T-cell (primary cell): ENCODE data around the gene MIDN. TPM values are rescaled to one million over a fixed set of nuclear protein-coding genes. Genes with fewer than 3 reads are reported as not detected.

Experiments used
- ATAC-seq, 4 experiments: fragments of 200-7000 bp in 3 of 4; fragments of 150-1000 bp in 1 of 4; cut with Tn5 transposase; replicated peaks in 1 of 4; 1 replicate in 3 of 4; 2 replicates in 1 of 4; pipeline ENCODE4 v1.10.0; 2021; ENCODE audit warnings: moderate library complexity in 3 of 4, mild to moderate bottlenecking in 2 of 4, moderate number of reproducible peaks in 1 of 4
- CTCF ChIA-PET, 2 donors: fragments of 300-600 bp; sonication (Branson Sonifier 250); formaldehyde crosslinking; loops; one replicate each; lab custom pipeline; 2022; ENCODE audit warnings: antibody characterized with exemption in 2 of 2; lab: Charles Lee
- POLR2A ChIA-PET, 2 donors: fragments of 300-600 bp; sonication (Branson Sonifier 250); formaldehyde crosslinking; loops; one replicate each; lab custom pipeline; 2022; ENCODE audit warnings: antibody characterized with exemption in 2 of 2; lab: Charles Lee
- DNase-seq, 35 experiments: peaks; one replicate each; pipeline versions ENCODE4 v3.0.0 to v3.0.0-alpha.2; 2013 to 2023
- H3K27ac ChIP-seq: one replicate; pipeline ENCODE4 v1.5.1; 2013; ENCODE audit warnings: low read length
- H3K27me3 ChIP-seq, 2 experiments: replicated peaks in 1 of 2; 1 replicate in 1 of 2; 2 replicates in 1 of 2; pipeline versions ENCODE4 v1.6.1 to v1.7.0; 2013; ENCODE audit warnings: low read length in 1 of 2, mixed read lengths in 1 of 2; ENCODE audit not compliant: control insufficient read depth in 2 of 2, insufficient read depth in 2 of 2; ENCODE audit errors: extremely low read depth in 1 of 2
- H3K36me3 ChIP-seq, 2 donors: 1 replicate in 1 of 2; 2 replicates in 1 of 2; pipeline versions ENCODE4 v1.6.1 to v1.7.0; 2013; ENCODE audit warnings: low read length in 1 of 2; ENCODE audit not compliant: control insufficient read depth in 2 of 2, insufficient read depth in 1 of 2; ENCODE audit errors: extremely low read depth in 1 of 2
- H3K4me1 ChIP-seq, 2 experiments: 1 replicate in 1 of 2; 2 replicates in 1 of 2; pipeline versions ENCODE4 v1.6.1 to v1.7.0; 2013; ENCODE audit warnings: low read length in 2 of 2, mixed read lengths in 1 of 2; ENCODE audit not compliant: insufficient read depth in 2 of 2, control insufficient read depth in 1 of 2; ENCODE audit errors: extremely low read depth in 1 of 2
- H3K4me3 ChIP-seq, 2 donors: 1 replicate in 1 of 2; 2 replicates in 1 of 2; pipeline versions ENCODE4 v1.5.1 to v1.7.0; 2013; ENCODE audit warnings: mild to moderate bottlenecking in 2 of 2, low read length in 1 of 2, moderate library complexity in 1 of 2; ENCODE audit not compliant: control insufficient read depth in 1 of 2; ENCODE audit errors: extremely low read depth in 1 of 2
- H3K9me3 ChIP-seq: 2 replicates; pipeline ENCODE4 v1.7.0; 2013
- H3K27ac Mint-ChIP-seq, 2 donors: one replicate each; pipeline ENCODE4 v1.8.0; 2020 to 2021; ENCODE audit warnings: mild to moderate bottlenecking in 2 of 2, mixed read lengths in 2 of 2
- H3K27me3 Mint-ChIP-seq, 2 donors: one replicate each; pipeline ENCODE4 v1.8.0; 2021 to 2022; ENCODE audit warnings: mixed read lengths in 2 of 2
- H3K36me3 Mint-ChIP-seq: one replicate; pipeline ENCODE4 v1.8.0; 2021; ENCODE audit warnings: mixed read lengths
- H3K4me1 Mint-ChIP-seq, 3 donors: one replicate each; pipeline ENCODE4 v1.8.0; 2020 to 2022; ENCODE audit warnings: mixed read lengths in 3 of 3, mild to moderate bottlenecking in 1 of 3
- H3K4me3 Mint-ChIP-seq, 3 donors: one replicate each; pipeline ENCODE4 v1.8.0; 2020 to 2022; ENCODE audit warnings: mild to moderate bottlenecking in 3 of 3, mixed read lengths in 3 of 3, moderate library complexity in 3 of 3
- H3K9me3 Mint-ChIP-seq, 3 donors: one replicate each; pipeline ENCODE4 v1.8.0; 2020 to 2022; ENCODE audit warnings: mixed read lengths in 3 of 3
- WGBS: methylation state at CpG from one replicate; pipeline ENCODE4 v1.1.5; 2013; ENCODE audit warnings: missing lambda C conversion rate; ENCODE audit not compliant: insufficient coverage; 5-methylcytosine and 5-hydroxymethylcytosine counted together
- total RNA-seq, 35 experiments: library from RNA in 6 of 35; stranded (reverse) in 6 of 35; fragments of 120-200 nt in 1 of 35; gene quantifications; one replicate each; pipeline versions ENCODE4 v1.2.1 to v1.2.4 and lab custom pipeline; 2013 to 2026

Gene MIDN
- total RNA-seq, 5 donors from 2014 or later (not counting 1 experiment from before 2014, with no cell fraction given), result 54.0 to 161 (median 66.9) TPM

DNA sequence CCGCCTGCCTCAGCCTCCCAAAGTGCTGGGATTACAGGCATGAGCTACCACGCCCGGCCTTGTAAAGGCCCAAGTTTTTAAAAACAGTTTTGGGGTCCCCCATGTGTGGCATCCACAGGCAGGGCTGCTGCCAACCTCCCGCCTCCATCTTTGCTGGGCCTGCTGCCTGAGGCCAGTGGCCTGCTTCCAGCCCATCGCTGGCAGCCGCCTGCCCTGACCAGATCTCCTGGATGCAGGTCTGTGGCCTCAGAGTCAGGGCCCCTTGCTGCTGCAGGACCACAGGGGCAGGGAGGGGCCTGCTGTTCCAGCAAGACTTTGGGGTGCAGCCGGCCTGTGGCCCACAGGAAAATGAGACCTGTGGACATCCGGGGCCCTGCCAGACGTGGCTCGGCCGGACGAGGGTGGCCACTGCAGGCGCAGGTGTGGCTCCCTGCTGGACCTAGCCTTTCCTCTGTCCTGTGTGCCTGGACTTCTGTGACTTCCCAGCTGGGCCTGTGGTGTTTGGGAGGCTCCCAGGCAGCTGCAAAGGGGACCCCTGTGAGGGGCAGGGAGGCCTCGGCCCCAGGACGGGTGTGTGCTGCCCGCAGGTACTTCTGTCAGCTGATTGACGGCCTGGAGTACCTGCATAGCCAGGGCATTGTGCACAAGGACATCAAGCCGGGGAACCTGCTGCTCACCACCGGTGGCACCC is 28.5 kb upstream of the MIDN start:
- Mint-ChIP-seq H3K36me3 (no peaks in the 10 kb centered on the region), H3K4me3 (no peak overlapping the region), H3K27me3 (no peaks in the 10 kb centered on the region), H3K4me1 (peaks cover 0 to 5% (median 4%) of the 10 kb centered on the region in 3 donors), H3K9me3 (no peaks in the 10 kb centered on the region), H3K27ac (no peak overlapping the region)
- POLR2A ChIA-PET, result no interaction called here
- peaks cover under 1 to 2% of the 10 kb centered on the region in 2 experiments for H3K4me1 ChIP-seq
- CTCF ChIA-PET, result no interaction called here
- no peaks in the 10 kb centered on the region for H3K27me3 ChIP-seq
- ATAC-seq (no peak), DNase-seq (no peak)
- H3K9me3 ChIP-seq, result no peaks in the 10 kb centered on the region
- H3K27ac ChIP-seq, result no peak overlapping the region
- no peak overlapping the region for H3K4me3 ChIP-seq
- peaks cover 26 to 56% of the 10 kb centered on the region in 2 donors for H3K36me3 ChIP-seq
- 95% methylated on average over 19 of the region's 19 CpGs for WGBS

DNA sequence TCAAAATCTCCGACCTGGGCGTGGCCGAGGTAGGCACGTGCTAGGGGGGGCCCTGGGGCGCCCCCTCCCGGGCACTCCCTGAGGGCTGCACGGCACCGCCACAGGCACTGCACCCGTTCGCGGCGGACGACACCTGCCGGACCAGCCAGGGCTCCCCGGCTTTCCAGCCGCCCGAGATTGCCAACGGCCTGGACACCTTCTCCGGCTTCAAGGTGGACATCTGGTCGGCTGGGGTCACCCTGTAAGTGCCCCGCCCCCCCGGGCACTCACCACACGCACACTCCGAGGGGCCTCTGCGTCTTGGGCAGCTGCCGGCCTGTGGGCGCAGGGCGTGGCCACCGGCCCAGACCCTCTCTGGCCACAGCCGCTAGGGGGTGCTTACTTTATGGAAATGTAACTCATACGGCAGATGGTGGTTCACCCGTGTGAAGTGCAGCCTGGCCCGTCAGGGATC is 27.9 kb upstream of the MIDN start:
- Histone ChIP-seq H3K4me1 (no peaks in the 10 kb centered on the region), H3K27ac (no peak overlapping the region), H3K36me3 (peaks cover 26 to 56% of the 10 kb centered on the region in 2 donors), H3K27me3 (no peaks in the 10 kb centered on the region), H3K9me3 (no peaks in the 10 kb centered on the region), H3K4me3 (no peak overlapping the region)
- H3K27me3 Mint-ChIP-seq, result no peaks in the 10 kb centered on the region
- peaks cover 0 to 5% (median 4%) of the 10 kb centered on the region in 3 donors for H3K4me1 Mint-ChIP-seq
- H3K27ac Mint-ChIP-seq, result no peak overlapping the region
- no peak overlapping the region for H3K4me3 Mint-ChIP-seq
- ChIA-PET POLR2A (no interaction called here), CTCF (no interaction called here)
- 98% methylated on average over 28 of the region's 33 CpGs for WGBS
- ATAC-seq (no peak), DNase-seq (no peak)
- no peaks in the 10 kb centered on the region for H3K9me3 Mint-ChIP-seq
- no peaks in the 10 kb centered on the region for H3K36me3 Mint-ChIP-seq

DNA sequence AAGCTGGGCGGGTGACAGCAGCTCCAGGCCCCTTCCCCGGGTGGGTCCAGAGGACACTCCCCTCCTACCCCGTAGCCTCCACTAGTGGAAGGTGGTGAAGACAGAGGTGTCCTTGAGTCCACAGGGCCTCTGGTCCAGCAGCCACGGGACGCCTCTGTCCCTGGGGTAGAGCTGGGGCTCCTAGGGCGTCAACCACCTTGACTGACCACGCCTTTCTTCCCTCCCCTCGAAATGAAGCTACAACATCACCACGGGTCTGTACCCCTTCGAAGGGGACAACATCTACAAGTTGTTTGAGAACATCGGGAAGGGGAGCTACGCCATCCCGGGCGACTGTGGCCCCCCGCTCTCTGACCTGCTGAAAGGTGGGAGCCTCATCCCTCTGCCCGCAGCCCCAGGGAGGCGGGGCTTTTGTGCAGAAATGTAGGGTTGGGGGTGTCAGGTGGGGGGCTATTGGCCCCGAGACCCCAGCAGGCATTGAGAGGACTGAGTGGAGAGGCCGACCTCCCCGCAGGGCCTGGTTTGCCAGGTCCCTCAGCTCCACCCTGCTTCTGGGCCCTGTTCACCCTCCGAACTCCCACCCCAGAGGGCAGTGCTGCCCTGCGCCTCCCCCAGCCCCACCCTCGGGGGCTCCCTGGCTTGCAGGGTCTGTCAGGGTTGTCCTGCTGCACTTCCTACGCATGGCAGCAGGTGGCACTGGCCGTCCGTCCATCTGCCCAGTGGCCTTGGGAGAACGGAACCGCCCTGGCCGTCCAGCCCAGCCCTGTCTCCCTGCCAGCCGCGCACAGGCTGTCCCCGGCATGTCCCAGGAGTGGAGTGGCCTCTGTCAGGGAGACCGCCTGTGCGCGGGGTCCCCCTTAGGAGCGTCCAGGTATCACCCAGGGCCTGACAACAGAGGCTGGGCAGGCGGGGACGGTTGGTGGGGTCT is 27.1 kb upstream of the MIDN start:
- 94% methylated on average over 23 of the region's 38 CpGs for WGBS
- no peak overlapping the region for H3K27ac ChIP-seq
- no peaks in the 10 kb centered on the region for H3K27me3 Mint-ChIP-seq
- no peaks in the 10 kb centered on the region for H3K9me3 ChIP-seq
- peaks cover 31 to 54% of the 10 kb centered on the region in 2 donors for H3K36me3 ChIP-seq
- H3K27me3 ChIP-seq, result no peaks in the 10 kb centered on the region
- ATAC-seq, result no peak
- POLR2A ChIA-PET, result no interaction called here
- H3K27ac Mint-ChIP-seq, result no peak overlapping the region
- no peak for DNase-seq
- no peaks in the 10 kb centered on the region for H3K4me1 ChIP-seq
- H3K4me1 Mint-ChIP-seq, result peaks cover 0 to 5% (median 4%) of the 10 kb centered on the region in 3 donors
- H3K9me3 Mint-ChIP-seq, result no peaks in the 10 kb centered on the region
- H3K36me3 Mint-ChIP-seq, result no peaks in the 10 kb centered on the region
- H3K4me3 Mint-ChIP-seq, result no peak overlapping the region
- H3K4me3 ChIP-seq, result no peak overlapping the region
- CTCF ChIA-PET, result no interaction called here

DNA sequence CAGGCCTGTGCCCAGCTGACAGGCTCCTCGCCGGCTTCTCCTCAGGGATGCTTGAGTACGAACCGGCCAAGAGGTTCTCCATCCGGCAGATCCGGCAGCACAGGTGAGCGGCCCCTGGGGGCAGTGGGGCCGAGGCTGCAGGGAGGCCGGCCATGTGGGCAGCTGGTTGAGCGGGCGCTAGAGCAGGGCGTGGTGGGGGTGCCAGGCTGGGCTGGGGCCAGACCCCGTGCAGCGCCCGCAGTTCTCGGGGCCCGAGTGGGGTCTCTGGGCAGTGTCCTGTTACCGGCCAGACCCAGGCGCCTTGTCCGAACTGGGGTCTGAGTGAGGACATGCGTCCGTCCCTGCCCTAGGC is 26.5 kb upstream of the MIDN start:
- ATAC-seq (no peak), DNase-seq (no peak)
- H3K27ac Mint-ChIP-seq, result no peak overlapping the region
- peaks cover 0 to 4% (median 4%) of the 10 kb centered on the region in 3 donors for H3K4me1 Mint-ChIP-seq
- Histone ChIP-seq H3K9me3 (no peaks in the 10 kb centered on the region), H3K27me3 (no peaks in the 10 kb centered on the region), H3K4me3 (no peak overlapping the region), H3K36me3 (peaks cover 34 to 55% of the 10 kb centered on the region in 2 donors), H3K27ac (no peak overlapping the region), H3K4me1 (no peaks in the 10 kb centered on the region)
- no peaks in the 10 kb centered on the region for H3K27me3 Mint-ChIP-seq
- H3K4me3 Mint-ChIP-seq, result no peak overlapping the region
- ChIA-PET POLR2A (no interaction called here), CTCF (no interaction called here)
- 98% methylated on average over 22 of the region's 22 CpGs for WGBS
- H3K9me3 Mint-ChIP-seq, result no peaks in the 10 kb centered on the region
- H3K36me3 Mint-ChIP-seq, result no peaks in the 10 kb centered on the region

DNA sequence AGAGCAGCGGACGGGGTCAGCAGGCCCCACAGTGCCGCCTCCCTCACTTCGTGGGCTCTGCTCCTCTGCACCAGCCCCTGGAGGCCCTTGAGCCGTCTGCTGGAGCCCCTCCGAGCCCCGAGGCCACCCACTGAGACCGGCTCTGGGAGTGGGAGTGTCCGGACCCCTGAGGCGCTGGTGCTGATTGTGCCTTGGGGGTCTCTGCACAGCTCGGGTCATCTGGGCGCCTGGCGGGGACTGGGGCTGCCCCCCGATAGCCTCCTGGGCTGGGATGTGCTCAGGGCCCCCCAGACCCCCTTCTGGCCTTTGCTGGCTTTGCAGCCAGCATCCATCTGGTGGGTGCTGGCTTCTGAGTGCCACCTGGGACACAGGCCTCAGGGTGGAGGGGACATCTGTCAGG is 26.0 kb upstream of the MIDN start:
- POLR2A ChIA-PET, result no interaction called here
- ATAC-seq, result no peak

DNA sequence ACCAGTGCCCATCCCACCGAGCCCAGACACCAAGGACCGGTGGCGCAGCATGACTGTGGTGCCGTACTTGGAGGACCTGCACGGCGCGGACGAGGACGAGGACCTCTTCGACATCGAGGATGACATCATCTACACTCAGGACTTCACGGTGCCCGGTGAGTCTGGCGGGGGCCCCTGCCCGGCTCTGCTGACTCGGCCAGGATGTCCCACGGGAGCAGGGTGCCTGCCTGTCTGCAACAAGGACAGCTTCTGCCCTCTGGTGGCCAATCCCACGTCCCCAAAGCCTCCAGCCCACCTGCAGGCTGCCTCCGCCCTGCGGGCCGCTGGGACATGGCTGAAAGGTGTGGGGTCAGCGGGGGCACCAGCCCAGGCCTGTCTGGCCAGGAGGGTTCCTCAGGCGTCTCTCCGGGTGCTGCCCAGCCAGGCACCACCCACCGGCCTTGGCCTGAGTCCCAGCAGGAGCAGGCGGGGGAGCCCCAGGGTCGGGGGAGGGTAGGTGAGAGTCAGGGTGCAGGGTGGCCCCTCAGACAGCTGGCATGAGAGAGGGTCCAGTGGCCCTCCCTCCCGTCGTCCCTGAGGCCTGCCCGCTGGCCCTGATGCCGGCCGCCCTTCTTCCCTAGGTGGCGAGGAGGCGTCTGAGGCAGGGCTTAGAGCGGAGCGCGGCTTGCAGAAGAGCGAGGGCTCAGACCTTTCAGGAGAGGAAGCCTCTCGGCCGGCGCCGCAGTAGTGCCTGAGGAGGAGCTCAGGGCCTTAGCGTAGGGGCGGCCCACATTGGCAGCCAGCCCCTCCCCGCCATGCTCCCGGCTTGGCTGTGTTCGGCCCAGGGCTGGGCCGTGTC is 25.1 kb upstream of the MIDN start:
- Mint-ChIP-seq H3K4me3 (no peak overlapping the region), H3K36me3 (no peaks in the 10 kb centered on the region), H3K27ac (no peak overlapping the region), H3K9me3 (no peaks in the 10 kb centered on the region), H3K27me3 (no peaks in the 10 kb centered on the region), H3K4me1 (peaks cover 0 to under 1% (median 0%) of the 10 kb centered on the region in 3 donors)
- ChIA-PET CTCF (interaction anchor here in 1 of 2 donors (1.1 kb wide), 1 partner anchor 95 kb away, joined by 4 read pairs; no protein-coding TSS in a partner anchor), POLR2A (no interaction called here)
- H3K36me3 ChIP-seq, result peaks cover 34 to 54% of the 10 kb centered on the region in 2 donors
- H3K9me3 ChIP-seq, result no peaks in the 10 kb centered on the region
- WGBS, result 88% methylated on average over 42 of the region's 48 CpGs
- H3K27ac ChIP-seq, result no peak overlapping the region
- H3K27me3 ChIP-seq, result no peaks in the 10 kb centered on the region
- H3K4me3 ChIP-seq, result no peak overlapping the region
- no peaks in the 10 kb centered on the region for H3K4me1 ChIP-seq
- DNase-seq, result peak in 3 of 35 experiments; percentile 28 to 48 (median 31)
- peak in 2 of 4 experiments; percentile 33 to 60 for ATAC-seq

More for the DNA sequence above, 26.0 kb upstream of the MIDN start:
- Mint-ChIP-seq H3K4me3 (no peak overlapping the region), H3K4me1 (peaks cover 0 to 3% (median 2%) of the 10 kb centered on the region in 3 donors), H3K27ac (no peak overlapping the region), H3K9me3 (no peaks in the 10 kb centered on the region), H3K36me3 (no peaks in the 10 kb centered on the region), H3K27me3 (no peaks in the 10 kb centered on the region)
- DNase-seq, result no peak
- peaks cover 34 to 56% of the 10 kb centered on the region in 2 donors for H3K36me3 ChIP-seq
- no peak overlapping the region for H3K27ac ChIP-seq
- WGBS, result 98% methylated on average over 13 of the region's 14 CpGs
- H3K9me3 ChIP-seq, result no peaks in the 10 kb centered on the region
- H3K4me1 ChIP-seq, result no peaks in the 10 kb centered on the region
- H3K4me3 ChIP-seq, result no peak overlapping the region
- CTCF ChIA-PET, result interaction anchor here in 1 of 2 donors (1.1 kb wide), 1 partner anchor 94 kb away, joined by 4 read pairs; no protein-coding TSS in a partner anchor
- H3K27me3 ChIP-seq, result no peaks in the 10 kb centered on the region
